HepG2 (cell line): ENCODE results near the gene SHISA4. TPM values are rescaled to one million over a fixed set of nuclear protein-coding genes. Genes with fewer than 3 reads are reported as not detected.

ENCODE experiments used
- ATAC-seq: fragments of 200-7000 bp; cut with Tn5 transposase; 3 replicates; pipeline ENCODE4 v1.9.1; 2020; ENCODE audit warnings: mild to moderate bottlenecking, moderate library complexity
- BruUV-seq: library from RNA; stranded (reverse); fragments of 400-500 nt; replicated peaks from 2 replicates; lab custom pipeline; 2021; lab: Mats Ljungman, UMichigan
- CTCF ChIA-PET: fragments of 300-600 bp; formaldehyde crosslinking; extraction: SDS; loops from one replicate; lab custom pipeline; 2021; ENCODE audit warnings: low total read pairs, inconsistent platforms, low intra/inter-chr PET ratio; lab: Yijun Ruan, JAX
- POLR2A ChIA-PET: fragments of 350-600 bp; sonication (Branson Sonifier 250); formaldehyde crosslinking; loops from one replicate; lab custom pipeline; 2020; ENCODE audit warnings: antibody characterized with exemption, inconsistent platforms; lab: Yijun Ruan, JAX
- DNase-seq: peaks from one replicate; pipeline ENCODE4 v3.0.0-alpha.2; 2015; ENCODE audit warnings: low spot score
- FAIRE-seq: peaks from 3 replicates; lab custom pipeline; 2011; peaks lifted over from hg19 to GRCh38; lab: Jason Lieb, UNC
- H2AFZ ChIP-seq: one replicate; pipeline ENCODE4 v1.6.1; 2011; ENCODE audit warnings: low read length, inconsistent platforms
- H3K27ac ChIP-seq: fragments of 300-600 bp; 3 replicates; pipeline ENCODE4 v1.8.0; 2011; ENCODE audit warnings: mixed run types, mild to moderate bottlenecking, mixed read lengths, low read length, inconsistent platforms; ENCODE audit not compliant: insufficient read depth; ENCODE audit errors: extremely low read length
- H3K27me3 ChIP-seq, 2 experiments: fragments of 200-600 bp in 1 of 2; 2 replicates in 1 of 2; 3 replicates in 1 of 2; pipeline versions ENCODE4 v1.6.0 to v1.8.0; 2011; ENCODE audit warnings: low read length in 2 of 2, mild to moderate bottlenecking in 2 of 2, moderate library complexity in 2 of 2, inconsistent platforms in 1 of 2; ENCODE audit not compliant: insufficient read depth in 2 of 2, control insufficient read depth in 1 of 2
- H3K36me3 ChIP-seq, 2 experiments: fragments of 200-600 bp in 1 of 2; replicated peaks in 1 of 2; 2 replicates in 1 of 2; 3 replicates in 1 of 2; pipeline versions ENCODE4 v1.5.1 to v1.8.0; 2011; ENCODE audit warnings: low read length in 2 of 2, inconsistent platforms in 1 of 2; ENCODE audit not compliant: insufficient read depth in 2 of 2, control insufficient read depth in 1 of 2
- H3K4me1 ChIP-seq: 2 replicates; pipeline ENCODE4 v1.5.1; 2012; ENCODE audit warnings: low read length, inconsistent platforms; ENCODE audit not compliant: insufficient read depth
- H3K4me2 ChIP-seq: 2 replicates; pipeline ENCODE4 v1.6.0; 2011; ENCODE audit warnings: low read depth, low read length, inconsistent platforms
- H3K4me3 ChIP-seq, 3 experiments: fragments of 200-600 bp in 1 of 3; sonication (generic), shearing (Covaris generic) in 1 of 3; replicated peaks in 1 of 3; 2 replicates each; pipeline ENCODE4 v1.5.1; 2011 to 2016; ENCODE audit warnings: low read length in 3 of 3, inconsistent platforms in 2 of 3, low read depth in 2 of 3, mild to moderate bottlenecking in 2 of 3, control low read depth in 1 of 3, mixed read lengths in 1 of 3; ENCODE audit not compliant: insufficient read depth in 1 of 3
- H3K79me2 ChIP-seq: one replicate; pipeline ENCODE4 v1.6.1; 2011; ENCODE audit warnings: low read length, inconsistent platforms; ENCODE audit not compliant: insufficient read depth
- H3K9ac ChIP-seq: 2 replicates; pipeline ENCODE4 v1.6.0; 2011; ENCODE audit warnings: mild to moderate bottlenecking, low read depth, low read length, inconsistent platforms; ENCODE audit not compliant: insufficient read depth
- H3K9me3 ChIP-seq: 2 replicates; pipeline ENCODE4 v1.5.1; 2012; ENCODE audit warnings: mild to moderate bottlenecking, low read length
- H4K20me1 ChIP-seq: 2 replicates; pipeline ENCODE4 v1.6.0; 2011; ENCODE audit warnings: inconsistent platforms, mild to moderate bottlenecking, low read length, moderate library complexity; ENCODE audit not compliant: insufficient read depth
- ATF1 ChIP-seq: IDR thresholded peaks from 2 replicates; pipeline ENCODE4 v1.6.1; 2016; ENCODE audit warnings: mild to moderate bottlenecking, control low read depth
- CCAR2 ChIP-seq: fragments of 200-400 bp; formaldehyde crosslinking; optimal IDR thresholded peaks from 2 replicates; pipeline ENCODE3; 2018; ENCODE audit warnings: low read depth, mild to moderate bottlenecking, low read length, moderate library complexity
- HNF1A ChIP-seq, 2 experiments: sonication (generic) in 1 of 2; formaldehyde crosslinking in 1 of 2; IDR thresholded peaks; 2 replicates each; pipeline versions ENCODE4 v1.4.0 to v1.6.1; 2016 to 2020; ENCODE audit warnings: borderline replicate concordance in 1 of 2, low read depth in 1 of 2, mild to moderate bottlenecking in 1 of 2, missing genetic modification reagents in 1 of 2
- MAFK ChIP-seq, 2 experiments: IDR thresholded peaks in 1 of 2; conservative IDR thresholded peaks in 1 of 2; 2 replicates each; pipeline ENCODE4 v1.6.1; 2011; ENCODE audit warnings: improper control_type of control experiment in 2 of 2, low read length in 2 of 2
- MLX ChIP-seq: IDR thresholded peaks from 2 replicates; pipeline ENCODE4 v1.6.1; 2016
- MYC ChIP-seq: sonication (generic); formaldehyde crosslinking; IDR thresholded peaks from 2 replicates; pipeline ENCODE4 v1.9.0; 2021; ENCODE audit warnings: missing genetic modification reagents, borderline replicate concordance
- NFE2L2 ChIP-seq: fragments of 150-350 bp; IDR thresholded peaks from 2 replicates; pipeline ENCODE4 v1.6.1; 2014; ENCODE audit warnings: low read length
- ZBTB49 ChIP-seq: sonication (generic); formaldehyde crosslinking; IDR thresholded peaks from 2 replicates; pipeline ENCODE4 v1.4.0; 2020; ENCODE audit warnings: missing genetic modification reagents, borderline replicate concordance
- ZMYM2 ChIP-seq: sonication (generic); formaldehyde crosslinking; IDR thresholded peaks from 2 replicates; pipeline ENCODE4 v1.8.0; 2022; ENCODE audit warnings: mild to moderate bottlenecking, missing genetic modification reagents
- ZNF7 ChIP-seq: IDR thresholded peaks from 2 replicates; pipeline ENCODE4 v1.6.1; 2016; ENCODE audit warnings: missing biosample characterization, missing genetic modification reagents
- ZSCAN25 ChIP-seq: sonication (generic); formaldehyde crosslinking; IDR thresholded peaks from 2 replicates; pipeline ENCODE4 v1.8.0; 2022; ENCODE audit warnings: mild to moderate bottlenecking, missing genetic modification reagents
- ZSCAN5A ChIP-seq: sonication (generic); formaldehyde crosslinking; IDR thresholded peaks from 2 replicates; pipeline ENCODE4 v1.8.0; 2022; ENCODE audit warnings: mild to moderate bottlenecking, missing genetic modification reagents, borderline replicate concordance
- whole genome bisulfite sequencing: methylation state at CpG from one replicate; pipeline ENCODE4 v1.1.6; 2017; ENCODE audit warnings: low lambda C conversion rate; 5-methylcytosine and 5-hydroxymethylcytosine counted together
- in situ Hi-C: cut with HindIII; loops from 2 replicates; pipeline ENCODE4 v1.10.0; 2017; ENCODE audit warnings: low pct_unique_long_range_greater_than_20kb; ENCODE audit not compliant: extremely low pct_ligation_motif_present
- intact Hi-C: fragments of 100-400 bp; cut with micrococcal nuclease; formaldehyde crosslinking; loops from one replicate; pipeline ENCODE4 v1.10.0; 2022; ENCODE audit not compliant: unreplicated experiment
- polyA plus RNA-seq, 8 experiments: library from polyadenylated mRNA; depleted of rRNA in 3 of 8; stranded (reverse) in 7 of 8; unstranded in 1 of 8; fragments of >200 nt; fragmentation: Illumina TruSeq in 4 of 8; extraction: Trizol in 4 of 8; gene quantifications; 2 replicates each; pipeline versions ENCODE4 v1.2.1 to v1.2.3, GENCODE V29; 2011 to 2016; ENCODE audit warnings: low read depth in 4 of 8, missing spikeins in 1 of 8, mixed read lengths in 1 of 8; ENCODE audit not compliant: insufficient read depth in 1 of 8
- total RNA-seq, 5 experiments: library from RNA; depleted of rRNA; stranded (reverse); fragments of >200 nt; fragmentation: Illumina TruSeq; extraction: Trizol; gene quantifications; 2 replicates each; pipeline ENCODE4 v1.2.3, GENCODE V29; 2016; ENCODE audit warnings: low read depth in 1 of 5
- TF ChIP-seq, protein P1 (sequence below): sonication (generic); formaldehyde crosslinking; IDR thresholded peaks from 2 replicates; pipeline ENCODE4 v1.8.0; 2023; ENCODE audit warnings: mild to moderate bottlenecking, missing genetic modification reagents

The SHISA4 gene
- total and polyA plus RNA-seq, 2 of the 13 experiments (the other 11 are each of a cell fraction or from before 2014, with no cell fraction given) = 0.51 to 1.0 TPM

- 47% methylated on average over 3 of the region's 3 CpGs for WGBS
- TF ChIP-seq NFE2L2 (peak; percentile 93), ATF1 (no peak), MAFK (conservative IDR thresholded peaks at IDR 0.05 in 1 of 2, IDR thresholded peaks at IDR 0.05 in 1 of 2; ENCODE audit: low read length in 2 of 2) (peak; percentile 60 to 67), ZBTB49 (CRISPR knock-in tag) (no peak), ZNF7 (CRISPR knock-in tag) (peak; percentile 83), HNF1A (IDR thresholded peaks at IDR 0.05; ENCODE audit: low read depth) (no peak), HNF1A (CRISPR knock-in tag; IDR thresholded peaks at IDR 0.05; ENCODE audit: borderline replicate concordance) (no peak), CCAR2 (no peak), MLX (CRISPR knock-in tag) (no peak), ZSCAN5A (CRISPR knock-in tag) (no peak), MYC (CRISPR knock-in tag) (no peak), ZSCAN25 (CRISPR knock-in tag) (no peak), ZMYM2 (CRISPR knock-in tag) (no peak)
- TF ChIP-seq, protein P1, sequence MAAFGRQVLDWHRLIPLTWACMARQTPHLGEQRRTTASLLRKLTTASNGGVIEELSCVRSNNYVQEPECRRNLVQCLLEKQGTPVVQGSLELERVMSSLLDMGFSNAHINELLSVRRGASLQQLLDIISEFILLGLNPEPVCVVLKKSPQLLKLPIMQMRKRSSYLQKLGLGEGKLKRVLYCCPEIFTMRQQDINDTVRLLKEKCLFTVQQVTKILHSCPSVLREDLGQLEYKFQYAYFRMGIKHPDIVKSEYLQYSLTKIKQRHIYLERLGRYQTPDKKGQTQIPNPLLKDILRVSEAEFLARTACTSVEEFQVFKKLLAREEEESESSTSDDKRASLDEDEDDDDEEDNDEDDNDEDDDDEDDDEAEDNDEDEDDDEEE = no peak
Measured at GRCh38 chr1:201921952-201922558, 33.4 kb downstream of the SHISA4 start.

More at GRCh38 chr1:201921952-201922558, 33.4 kb downstream of the SHISA4 start:
- DNase-seq (no peak), FAIRE-seq (no peak), ATAC-seq (no peak)
- no peak overlapping the region for H3K9ac ChIP-seq
- H3K27ac ChIP-seq = no peak overlapping the region
- intact Hi-C loops (no loop called here), in situ Hi-C loops (no loop called here)
- no peak overlapping the region for H3K4me2 ChIP-seq
- CTCF ChIA-PET = no interaction called here
- POLR2A ChIA-PET = no interaction called here
- peaks cover 0 to 8% of the 10 kb centered on the region in 2 experiments; a peak in 2 of 5 replicates for H3K27me3 ChIP-seq
- no peaks in the 10 kb centered on the region for H3K79me2 ChIP-seq
- H3K4me1 ChIP-seq = peaks cover 3% of the 10 kb centered on the region
- H4K20me1 ChIP-seq = no peaks in the 10 kb centered on the region
- no peak overlapping the region for H3K4me3 ChIP-seq
- no peaks in the 10 kb centered on the region for H3K9me3 ChIP-seq
- no TSS peak for BruUV-seq
- H2AFZ ChIP-seq = no peak overlapping the region
- no peaks in the 10 kb centered on the region for H3K36me3 ChIP-seq
